Astrocyte (in vitro differentiated cells and primary cell): Measurements from ENCODE around the gene PNPLA3. TPM values are rescaled to one million over a fixed set of nuclear protein-coding genes. Genes with fewer than 3 reads are reported as not detected.

ENCODE experiments used
- DNase-seq: peaks from one replicate; pipeline ENCODE4 v3.0.0-alpha.2; 2010; ENCODE audit warnings: low read depth
- FAIRE-seq: peaks from 2 replicates; lab custom pipeline; 2011; peaks lifted over from hg19 to GRCh38; lab: Jason Lieb, UNC
- H2AFZ ChIP-seq: 2 replicates; pipeline ENCODE4 v1.6.0; 2012; ENCODE audit warnings: low read depth, low read length, inconsistent platforms
- H3K27ac ChIP-seq: 2 replicates; pipeline ENCODE4 v1.5.1; 2011; ENCODE audit warnings: low read depth, low read length, inconsistent platforms
- H3K27me3 ChIP-seq: 2 replicates; pipeline ENCODE4 v1.6.0; 2011; ENCODE audit warnings: low read length, inconsistent platforms; ENCODE audit not compliant: insufficient read depth
- H3K36me3 ChIP-seq: 2 replicates; pipeline ENCODE4 v1.5.1; 2011; ENCODE audit warnings: low read length, inconsistent platforms; ENCODE audit not compliant: insufficient read depth
- H3K4me1 ChIP-seq: 2 replicates; pipeline ENCODE4 v1.5.1; 2011; ENCODE audit warnings: low read length, inconsistent platforms; ENCODE audit not compliant: insufficient read depth
- H3K4me2 ChIP-seq: 2 replicates; pipeline ENCODE4 v1.6.0; 2012; ENCODE audit warnings: low read length, inconsistent platforms
- H3K4me3 ChIP-seq: 2 replicates; pipeline ENCODE4 v1.5.1; 2011; ENCODE audit warnings: low read depth, mild to moderate bottlenecking, low read length, inconsistent platforms; ENCODE audit not compliant: insufficient read depth
- H3K79me2 ChIP-seq: 2 replicates; pipeline ENCODE4 v1.6.0; 2012; ENCODE audit warnings: mild to moderate bottlenecking, low read length, inconsistent platforms; ENCODE audit not compliant: insufficient read depth
- H3K9ac ChIP-seq: 2 replicates; pipeline ENCODE4 v1.6.0; 2012; ENCODE audit warnings: mild to moderate bottlenecking, low read length, inconsistent platforms
- H3K9me3 ChIP-seq: 2 replicates; pipeline ENCODE4 v1.5.1; 2012; ENCODE audit warnings: low read depth, mild to moderate bottlenecking, low read length, inconsistent platforms; ENCODE audit not compliant: insufficient read depth
- H4K20me1 ChIP-seq: 2 replicates; pipeline ENCODE4 v1.6.0; 2012; ENCODE audit warnings: low read length, inconsistent platforms; ENCODE audit not compliant: insufficient read depth
- H3K27ac Mint-ChIP-seq: one replicate; pipeline ENCODE4 v1.8.0; 2021; ENCODE audit warnings: mild to moderate bottlenecking, mixed read lengths; ENCODE audit not compliant: unreplicated experiment
- H3K27me3 Mint-ChIP-seq: one replicate; pipeline ENCODE4 v1.8.0; 2021; ENCODE audit warnings: low read depth, mixed read lengths; ENCODE audit not compliant: unreplicated experiment
- H3K36me3 Mint-ChIP-seq: one replicate; pipeline ENCODE4 v1.8.0; 2021; ENCODE audit warnings: low read depth, mixed read lengths; ENCODE audit not compliant: unreplicated experiment
- H3K4me1 Mint-ChIP-seq: one replicate; pipeline ENCODE4 v1.8.0; 2021; ENCODE audit warnings: low read depth, mixed read lengths; ENCODE audit not compliant: unreplicated experiment
- H3K4me3 Mint-ChIP-seq: one replicate; pipeline ENCODE4 v1.8.0; 2021; ENCODE audit warnings: mild to moderate bottlenecking, moderate library complexity, mixed read lengths; ENCODE audit not compliant: unreplicated experiment
- H3K9me3 Mint-ChIP-seq: one replicate; pipeline ENCODE4 v1.8.0; 2021; ENCODE audit warnings: mild to moderate bottlenecking, mixed read lengths; ENCODE audit not compliant: unreplicated experiment
- CTCF ChIP-seq: IDR thresholded peaks from 2 replicates; pipeline ENCODE4 v1.5.1; 2011; ENCODE audit warnings: low read depth, mild to moderate bottlenecking, inconsistent platforms, low read length, moderate library complexity; ENCODE audit not compliant: insufficient read depth
- EZH2 ChIP-seq: IDR thresholded peaks from 2 replicates; pipeline ENCODE4 v1.6.1; 2012; ENCODE audit warnings: mild to moderate bottlenecking, low read length, inconsistent platforms; ENCODE audit not compliant: insufficient read depth
- total RNA-seq: library from RNA; stranded (reverse); gene quantifications from 2 replicates; pipeline ENCODE4 v1.2.1, GENCODE V29; 2021

PNPLA3 gene
- total RNA-seq, 1 donor from 2014 or later, result 10.8 TPM

- H3K79me2 ChIP-seq, result no peaks in the 10 kb centered on the region
- H3K27ac ChIP-seq, result no peak overlapping the region
- peaks cover 29% of the 10 kb centered on the region for H3K4me1 ChIP-seq
- H3K9me3 ChIP-seq, result no peaks in the 10 kb centered on the region
- no peak overlapping the region for H3K9ac ChIP-seq
- H3K4me3 Mint-ChIP-seq, result no peak overlapping the region
- no peak overlapping the region for H3K27ac Mint-ChIP-seq
- DNase-seq (no peak), FAIRE-seq (no peak)
- H3K4me2 ChIP-seq, result no peak overlapping the region
- peaks cover 27% of the 10 kb centered on the region for H3K27me3 Mint-ChIP-seq
- H4K20me1 ChIP-seq, result no peaks in the 10 kb centered on the region
- H3K9me3 Mint-ChIP-seq, result peaks cover 3% of the 10 kb centered on the region
- peaks cover 16% of the 10 kb centered on the region for H3K4me1 Mint-ChIP-seq
- H2AFZ ChIP-seq, result no peak overlapping the region
- no peaks in the 10 kb centered on the region for H3K36me3 Mint-ChIP-seq
- TF ChIP-seq EZH2 (no peak), CTCF (no peak)
- H3K4me3 ChIP-seq, result no peak overlapping the region
- H3K27me3 ChIP-seq, result peaks cover 5% of the 10 kb centered on the region
- H3K36me3 ChIP-seq, result no peaks in the 10 kb centered on the region
Observed at GRCh38 chr22:43917521-43917920, 6.1 kb upstream of the PNPLA3 start.

DNA sequence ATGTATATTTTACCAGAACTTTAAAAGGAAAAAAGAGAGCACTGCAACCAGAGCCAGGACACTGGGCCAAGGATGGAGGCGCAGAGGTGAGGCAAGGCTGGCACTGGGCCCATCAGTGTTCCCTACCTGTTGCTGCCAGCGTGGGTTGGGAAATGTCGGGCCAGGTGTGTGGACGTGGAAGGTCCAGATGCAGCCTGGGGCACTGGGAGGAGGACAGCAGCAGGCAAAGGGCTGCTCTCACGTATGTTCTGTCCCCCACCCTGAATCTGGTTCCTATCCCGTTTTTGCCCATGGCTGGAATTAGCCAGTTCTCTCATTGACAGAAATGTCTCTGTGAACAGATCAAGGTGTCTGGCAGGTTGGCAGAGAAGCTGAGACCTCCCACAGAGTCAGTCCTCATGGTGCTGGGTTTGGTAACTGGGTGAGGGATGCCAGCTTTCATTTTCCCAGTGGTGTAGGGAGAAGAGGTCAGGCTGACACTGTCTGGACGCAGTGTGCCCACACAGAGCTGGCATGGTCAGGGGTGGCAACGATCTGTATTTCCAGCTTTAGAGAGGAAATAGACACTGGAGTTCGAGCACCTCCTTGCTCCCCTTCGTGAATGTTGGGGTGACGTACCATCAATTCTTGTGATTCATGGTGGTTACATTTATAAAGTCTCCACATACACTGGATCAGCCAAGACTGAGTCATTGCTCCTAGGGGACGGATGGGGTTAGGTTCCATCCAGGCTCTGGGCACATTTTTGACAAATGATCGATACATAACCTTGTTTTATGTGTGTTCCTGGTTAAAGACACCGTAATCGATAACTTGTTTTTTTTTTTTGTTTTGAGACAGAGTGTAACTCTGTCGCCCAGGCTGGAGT lies 4.3 kb upstream of the PNPLA3 start:
- Mint-ChIP-seq H3K4me3 (no peak overlapping the region), H3K27me3 (peaks cover 16% of the 10 kb centered on the region), H3K36me3 (no peaks in the 10 kb centered on the region), H3K27ac (no peak overlapping the region), H3K4me1 (peaks cover 22% of the 10 kb centered on the region), H3K9me3 (no peaks in the 10 kb centered on the region)
- H3K79me2 ChIP-seq, result peaks cover 3% of the 10 kb centered on the region
- peaks cover 3% of the 10 kb centered on the region for H3K27me3 ChIP-seq
- H3K4me3 ChIP-seq, result no peak overlapping the region
- H3K4me1 ChIP-seq, result peaks cover 35% of the 10 kb centered on the region
- no peaks in the 10 kb centered on the region for H3K36me3 ChIP-seq
- DNase-seq, result peak; percentile 66
- no peak overlapping the region for H3K9ac ChIP-seq
- H4K20me1 ChIP-seq, result no peaks in the 10 kb centered on the region
- FAIRE-seq, result no peak
- H2AFZ ChIP-seq, result no peak overlapping the region
- H3K9me3 ChIP-seq, result no peaks in the 10 kb centered on the region
- peak overlapping the region; percentile 60 for H3K4me2 ChIP-seq
- no peak overlapping the region for H3K27ac ChIP-seq
- TF ChIP-seq EZH2, result no peak

- no peak for TF ChIP-seq EZH2
- no peak for TF ChIP-seq CTCF
- Histone ChIP-seq H3K4me2 (peak overlapping the region; percentile 68), H3K36me3 (no peaks in the 10 kb centered on the region), H3K4me3 (no peak overlapping the region), H4K20me1 (peaks cover 17% of the 10 kb centered on the region), H3K9me3 (no peaks in the 10 kb centered on the region), H3K9ac (no peak overlapping the region), H3K4me1 (peaks cover 47% of the 10 kb centered on the region), H2AFZ (no peak overlapping the region), H3K27me3 (no peaks in the 10 kb centered on the region), H3K27ac (peak overlapping the region; percentile 23), H3K79me2 (peaks cover 19% of the 10 kb centered on the region)
- Mint-ChIP-seq H3K4me3 (no peak overlapping the region), H3K4me1 (peaks cover 34% of the 10 kb centered on the region), H3K27ac (no peak overlapping the region), H3K9me3 (no peaks in the 10 kb centered on the region), H3K27me3 (peaks cover 13% of the 10 kb centered on the region), H3K36me3 (no peaks in the 10 kb centered on the region)
- DNase-seq (peak; percentile 90), FAIRE-seq (peak; percentile 86)
Observed at GRCh38 chr22:43921370-43921769, 2.2 kb upstream of the PNPLA3 start.
